NCI-H69 (cell line): Measurements from ENCODE around the gene MPP3.
"Not testable (repeated sequence)": the region's sequence is repeated elsewhere in the genome, so short reads cannot be mapped to it uniquely, and the experiment has no call there.

Experiments used
- DNase-seq: peaks from one replicate; lab custom pipeline; 2025; lab: John Stamatoyannopoulos, UW

Gene MPP3

GRCh38 chr17:43808076-43808475 is 24.9 kb downstream of the MPP3 start:
- no peak for DNase-seq

DNA sequence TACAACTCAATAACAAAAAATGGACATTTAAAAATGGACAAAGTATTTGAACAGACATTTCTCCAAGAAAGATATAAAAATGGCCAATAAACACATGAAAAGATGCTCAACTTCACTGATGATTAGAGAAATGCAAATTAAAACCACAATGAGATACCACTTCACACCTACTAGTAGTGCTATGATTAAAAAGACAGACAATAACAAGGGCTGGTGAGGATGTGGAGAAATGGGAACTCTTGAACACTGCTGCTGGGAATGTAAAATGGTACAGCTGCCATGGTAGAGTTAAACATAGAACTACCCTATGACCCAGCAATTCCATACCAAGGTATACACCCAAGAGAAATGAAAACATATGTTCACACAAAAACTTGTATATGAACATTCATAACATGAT is 27.8 kb downstream of the MPP3 start:
- no peak for DNase-seq

DNA sequence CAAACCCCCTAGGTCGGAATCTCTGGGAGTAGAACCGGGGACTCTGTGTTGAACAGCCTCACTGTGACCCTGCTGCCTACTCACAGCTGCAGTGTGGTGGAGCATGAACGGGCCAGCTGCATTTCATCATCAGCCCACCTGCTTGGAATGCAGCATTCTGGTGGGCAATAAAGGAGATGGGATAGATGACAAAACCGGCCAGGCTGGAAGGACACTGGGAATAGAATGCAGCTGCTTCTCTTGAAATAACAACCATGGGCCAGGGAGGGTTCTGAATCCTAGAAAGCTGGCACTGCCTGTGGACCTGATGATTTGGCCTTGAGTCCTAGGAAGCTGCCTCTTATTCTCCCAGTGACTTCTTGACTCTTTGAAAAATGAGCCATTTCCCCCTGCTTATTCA is 29.2 kb downstream of the MPP3 start:
- no peak for DNase-seq

DNA sequence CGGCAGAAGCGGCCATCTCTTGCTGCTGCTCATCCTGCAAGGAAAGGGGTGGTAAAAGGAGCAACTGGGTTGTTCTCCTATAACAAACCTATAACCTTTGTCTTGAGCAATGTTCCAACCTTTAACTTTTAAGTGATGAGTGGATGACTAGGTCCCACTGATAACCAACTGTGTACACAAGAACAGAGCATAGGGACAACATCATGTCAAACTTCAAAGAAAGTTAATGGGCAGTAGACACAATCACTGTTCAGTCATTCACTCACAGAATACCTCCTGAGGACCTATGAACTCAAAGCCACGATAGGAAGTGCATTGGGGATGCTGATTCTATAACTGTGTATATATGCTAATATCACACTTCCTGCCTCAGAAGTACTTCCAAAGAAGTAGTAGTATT is 31.1 kb downstream of the MPP3 start:
- DNase-seq = no peak

DNA sequence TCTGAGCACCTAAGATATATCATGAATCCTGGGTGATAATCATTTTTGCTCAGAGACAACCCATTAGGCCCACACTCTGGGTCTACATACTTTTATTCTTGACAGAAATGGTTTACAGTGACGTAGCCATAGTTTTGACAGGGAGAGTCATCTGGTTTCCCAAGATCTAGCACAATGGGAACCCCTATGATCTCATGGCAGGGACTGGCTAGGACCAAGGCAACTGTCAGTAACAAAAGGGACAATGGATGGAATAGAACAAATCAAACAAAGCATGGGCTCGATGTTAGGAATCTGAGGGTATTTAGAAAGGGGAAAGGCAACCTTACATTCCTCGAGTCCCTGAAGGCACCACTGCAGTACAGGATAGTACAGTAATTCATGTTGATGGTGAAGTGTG is 32.2 kb downstream of the MPP3 start:
- no peak for DNase-seq

DNA sequence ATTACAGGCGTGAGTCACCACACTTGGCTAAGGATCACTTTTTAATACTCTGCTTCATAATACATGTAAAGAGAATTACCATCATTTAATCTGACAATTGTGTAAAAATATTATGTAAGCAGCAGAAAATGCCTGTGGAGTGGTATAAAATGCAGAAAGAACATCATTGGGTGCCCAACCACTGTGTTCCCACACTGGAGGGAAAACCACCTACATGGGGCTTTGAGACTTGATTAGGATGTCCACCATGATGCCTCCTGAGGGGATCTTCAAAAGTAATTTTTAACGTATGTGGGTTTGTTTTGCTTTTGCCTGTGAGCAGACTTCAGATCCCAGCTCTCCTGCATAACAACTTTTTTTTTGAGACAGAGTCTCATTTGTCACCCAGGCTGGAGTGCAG is 33.9 kb downstream of the MPP3 start:
- DNase-seq = no peak

GRCh38 chr17:43798024-43798423 is 34.9 kb downstream of the MPP3 start:
- not testable (repeated sequence) for DNase-seq

DNA sequence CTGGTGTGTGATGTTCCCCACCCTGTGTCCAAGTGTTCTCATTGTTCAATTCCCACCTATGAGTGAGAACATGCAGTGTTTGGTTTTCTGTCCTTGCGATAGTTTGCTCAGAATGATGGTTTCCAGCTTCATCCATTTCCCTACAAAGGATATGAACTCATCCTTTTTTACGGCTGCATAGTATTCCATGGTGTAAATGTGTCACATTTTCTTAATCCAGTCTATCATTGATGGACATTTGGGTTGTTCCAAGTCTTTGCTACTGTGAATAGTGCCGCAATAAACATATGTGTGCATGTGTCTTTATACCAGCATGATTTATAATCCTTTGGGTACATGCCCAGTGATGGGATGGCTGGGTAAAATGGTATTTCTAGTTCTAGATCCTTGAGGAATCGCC is 40.3 kb downstream of the MPP3 start:
- DNase-seq = not testable (repeated sequence)

GRCh38 chr17:43791589-43791988 is 41.4 kb downstream of the MPP3 start:
- DNase-seq = peak; percentile 29

DNA sequence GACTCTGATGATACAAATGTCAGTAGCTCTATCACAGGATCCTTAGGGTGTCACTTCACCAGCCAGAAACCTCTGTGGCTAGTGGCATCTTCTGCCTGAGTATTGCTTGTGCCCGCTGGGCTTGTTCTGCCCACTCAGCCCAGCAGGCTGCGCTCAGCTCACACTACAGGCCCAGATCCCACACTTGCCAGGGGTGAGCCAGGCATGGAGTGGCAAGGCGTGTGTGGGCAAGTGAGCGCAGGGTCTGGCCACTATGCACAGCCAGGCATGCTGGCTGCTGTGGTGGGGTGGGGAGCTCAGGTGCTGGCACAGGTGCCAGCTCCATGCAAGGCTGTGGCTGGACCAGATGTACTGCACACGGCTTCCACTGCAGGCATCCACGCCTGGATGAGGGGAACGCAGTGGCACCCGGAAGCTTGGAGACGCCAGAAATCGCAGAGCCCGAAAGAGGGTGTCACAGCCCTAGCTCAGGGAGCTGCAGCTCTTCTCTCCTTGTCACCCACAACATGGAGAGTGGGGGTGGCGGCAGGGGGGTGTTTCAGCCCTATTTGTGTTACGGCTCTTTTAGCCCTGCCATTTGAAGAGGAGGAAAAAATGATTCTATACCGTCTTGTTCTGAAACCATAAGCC is 42.5 kb downstream of the MPP3 start:
- peak; percentile 46 for DNase-seq

GRCh38 chr17:43789482-43789881 is 43.5 kb downstream of the MPP3 start:
- DNase-seq = no peak

- DNase-seq = no peak
These were observed 44.4 kb downstream of the MPP3 start for GRCh38 chr17:43788540-43788939.

- DNase-seq = no peak
These were observed 45.2 kb downstream of the MPP3 start for GRCh38 chr17:43787728-43788127.

GRCh38 chr17:43784628-43785101 is 48.3 kb downstream of the MPP3 start:
- DNase-seq = no peak

GRCh38 chr17:43784068-43784467 is 48.9 kb downstream of the MPP3 start:
- DNase-seq = no peak

DNA sequence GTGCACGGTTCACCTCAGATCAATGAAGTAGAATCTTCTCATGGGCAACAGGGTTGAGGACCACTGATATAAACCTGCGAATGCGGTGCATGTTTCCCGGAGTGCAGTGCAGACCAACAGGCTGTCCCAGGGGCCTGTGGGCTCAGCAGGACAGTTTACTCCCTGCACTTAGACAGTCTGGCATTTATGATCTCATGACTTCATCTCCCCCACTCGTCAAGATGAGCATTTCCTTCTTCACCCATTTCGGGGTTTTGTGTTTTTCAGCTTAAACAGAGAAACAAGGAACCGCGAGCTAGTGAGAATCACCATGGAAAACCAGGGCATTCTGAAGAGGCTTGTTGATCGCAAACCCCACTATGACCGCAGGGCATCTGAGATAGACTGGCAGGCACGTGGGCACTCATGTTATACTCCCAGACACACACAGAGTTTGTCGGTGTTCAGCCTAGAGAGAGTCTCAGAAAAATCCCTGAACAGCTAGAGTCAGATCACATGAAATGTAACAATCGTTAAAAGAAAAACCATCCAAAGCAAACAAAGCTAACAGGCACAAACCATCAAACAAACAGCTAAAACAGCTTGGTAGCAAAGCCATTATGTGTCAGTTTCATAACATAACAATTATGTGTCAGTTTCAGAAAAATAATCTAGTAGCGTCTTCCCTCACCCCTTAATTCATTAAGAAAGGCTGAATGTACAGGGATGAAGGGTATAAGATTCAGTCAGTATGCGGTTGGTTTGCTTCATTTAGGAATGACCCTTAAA is 49.8 kb downstream of the MPP3 start:
- no peak for DNase-seq

GRCh38 chr17:43780135-43780534 is 52.8 kb downstream of the MPP3 start, which contains the start of gene CFAP97D1:
CFAP97D1 (plus strand) TSS chr17:43780435; CDS start chr17:43780463, 28 bp downstream.
- DNase-seq = no peak

DNA sequence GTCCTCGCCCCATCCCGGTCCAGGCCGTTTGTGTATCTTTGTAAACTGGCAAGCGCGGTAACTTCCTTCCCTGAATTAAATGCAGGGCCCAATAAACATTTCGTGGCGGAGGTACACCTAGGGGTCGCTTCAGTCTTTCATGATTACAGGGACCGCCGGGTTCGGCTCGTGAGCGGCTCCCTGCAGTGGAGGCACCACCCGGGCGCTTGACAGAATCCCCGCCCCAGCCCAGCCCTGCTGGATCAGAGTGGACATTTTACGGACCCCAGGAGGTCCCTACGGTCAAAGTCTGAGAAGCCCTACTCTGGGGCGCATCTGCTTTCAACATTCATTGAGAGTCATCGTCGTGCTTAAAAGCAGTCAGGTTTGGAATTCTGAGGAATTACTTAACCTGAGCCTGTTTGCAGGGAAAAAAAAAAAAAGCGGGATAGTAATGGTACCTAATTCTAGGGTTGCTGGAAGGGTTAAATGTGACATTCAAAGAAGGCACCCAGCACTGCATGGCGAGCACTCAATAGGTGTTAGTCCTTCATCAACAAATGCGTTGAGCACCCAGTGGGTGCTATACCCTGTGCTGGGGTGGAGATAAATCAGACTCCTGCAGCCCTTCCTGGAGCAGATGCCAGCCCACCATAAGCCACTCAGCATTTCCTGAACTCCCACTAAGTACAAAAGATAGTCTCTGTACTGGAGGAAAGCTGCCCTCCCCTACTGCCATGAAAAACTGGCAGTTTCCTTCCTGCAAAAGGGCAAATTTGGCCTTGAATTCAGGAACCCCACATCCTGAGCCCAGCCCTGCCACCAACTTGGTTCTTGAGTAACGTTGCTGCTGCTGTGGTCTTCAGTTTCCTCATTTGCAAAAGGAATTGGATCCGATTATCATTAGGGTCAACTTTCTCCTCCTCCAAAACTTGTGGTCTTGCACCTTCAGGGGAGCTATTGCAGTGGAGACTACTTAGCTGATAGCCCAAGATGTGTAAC is 53.5 kb downstream of the MPP3 start:
- DNase-seq = no peak

- peak; percentile 80 for DNase-seq
These were observed 54.4 kb downstream of the MPP3 start, which contains the start of gene DUSP3 for GRCh38 chr17:43778337-43779144. DUSP3 (minus strand) TSS chr17:43778977; CDS start chr17:43778924, 53 bp downstream.

GRCh38 chr17:43774304-43775250 is 58.4 kb downstream of the MPP3 start:
- no peak for DNase-seq
